CMK (cell line): ENCODE measurements around the gene HS3ST6.
"Not testable (repeated sequence)": the region's sequence is repeated elsewhere in the genome, so short reads cannot be mapped to it uniquely, and the experiment has no call there.

Experiments
- DNase-seq: peaks from one replicate; pipeline ENCODE4 v3.0.0-alpha.2; 2010; ENCODE audit warnings: low read depth

Gene HS3ST6

DNA sequence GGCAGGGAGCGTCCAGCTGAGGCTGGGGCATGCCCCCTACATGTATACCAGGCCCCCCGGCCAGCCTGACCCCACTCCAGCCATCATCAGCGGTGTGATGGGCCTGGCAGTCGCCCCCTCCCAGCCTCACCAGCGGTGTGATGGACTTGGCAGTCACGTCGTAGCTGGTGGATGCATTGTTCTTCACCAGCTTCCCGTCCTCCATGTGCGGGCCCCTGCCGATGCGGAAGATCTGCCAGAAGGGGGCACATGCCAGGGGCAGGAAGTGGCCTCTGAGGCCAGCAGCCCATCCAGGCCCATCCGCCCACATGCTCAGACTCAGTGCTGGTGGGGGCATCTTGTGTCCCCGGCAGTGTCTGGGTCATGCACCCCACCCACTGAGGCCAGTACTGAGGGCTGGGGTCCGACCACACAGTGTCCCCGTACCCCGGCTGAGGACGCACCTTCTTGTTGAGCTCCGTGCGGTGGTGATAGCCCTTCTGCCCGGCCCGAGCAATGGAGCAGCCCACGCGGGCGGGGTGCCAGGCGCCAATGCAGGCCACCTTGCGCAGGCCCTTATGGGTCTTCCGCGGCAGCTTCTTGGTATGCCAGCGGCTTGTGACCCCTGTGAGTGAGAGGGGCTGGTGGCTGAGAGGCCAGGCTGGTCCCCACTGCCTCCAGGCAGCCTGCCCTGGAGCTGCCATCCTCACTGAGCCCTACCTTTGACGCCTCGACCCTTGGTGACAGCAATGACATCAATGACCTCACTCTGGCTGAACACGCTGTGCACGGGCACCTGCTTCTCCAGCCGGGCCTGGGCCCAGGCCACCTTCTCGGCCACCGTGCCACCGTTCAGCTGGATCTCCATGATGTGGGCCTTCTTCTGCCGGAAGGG, 28.5 kb upstream of the HS3ST6 start:
- no peak for DNase-seq

DNA sequence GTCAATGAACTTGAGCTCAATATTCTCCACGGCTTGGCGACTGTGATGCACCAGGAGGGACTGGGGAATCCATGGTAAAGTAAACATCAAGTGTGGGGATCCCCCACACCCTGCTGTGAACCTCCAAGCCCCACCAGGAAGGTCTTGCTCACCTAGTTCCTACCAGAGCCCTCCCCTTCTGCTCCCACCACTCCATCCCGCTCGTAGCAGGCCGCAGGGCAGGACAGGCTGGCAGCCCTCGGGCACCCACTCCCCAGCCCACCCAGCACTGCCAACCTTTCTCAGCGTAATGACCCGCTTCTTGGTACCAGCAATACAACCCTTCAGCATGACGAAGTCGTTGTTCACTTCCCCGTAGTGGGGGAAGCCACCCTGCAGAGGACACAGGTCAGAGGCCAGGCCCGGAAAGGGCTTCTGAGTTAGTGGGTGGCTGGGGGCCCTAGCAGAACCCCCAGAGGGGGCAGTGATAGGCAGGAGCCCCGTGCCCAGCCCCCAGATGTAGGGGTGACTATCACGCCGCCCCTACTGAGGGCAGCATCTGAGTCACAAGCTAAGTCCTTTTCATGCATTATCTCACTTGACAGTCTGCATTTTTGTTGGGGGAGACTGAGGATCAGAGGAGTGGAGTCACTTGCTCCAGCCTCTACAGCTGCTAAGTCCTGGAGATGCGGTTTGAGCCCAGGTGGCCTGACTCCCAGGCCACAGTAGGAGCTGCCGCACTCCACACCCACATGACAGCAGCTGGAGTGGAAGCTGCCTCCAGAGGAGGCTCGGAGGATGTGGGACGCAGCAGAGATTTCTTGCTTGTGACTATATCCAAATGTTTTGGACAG, 27.6 kb upstream of the HS3ST6 start:
- no peak for DNase-seq

DNA sequence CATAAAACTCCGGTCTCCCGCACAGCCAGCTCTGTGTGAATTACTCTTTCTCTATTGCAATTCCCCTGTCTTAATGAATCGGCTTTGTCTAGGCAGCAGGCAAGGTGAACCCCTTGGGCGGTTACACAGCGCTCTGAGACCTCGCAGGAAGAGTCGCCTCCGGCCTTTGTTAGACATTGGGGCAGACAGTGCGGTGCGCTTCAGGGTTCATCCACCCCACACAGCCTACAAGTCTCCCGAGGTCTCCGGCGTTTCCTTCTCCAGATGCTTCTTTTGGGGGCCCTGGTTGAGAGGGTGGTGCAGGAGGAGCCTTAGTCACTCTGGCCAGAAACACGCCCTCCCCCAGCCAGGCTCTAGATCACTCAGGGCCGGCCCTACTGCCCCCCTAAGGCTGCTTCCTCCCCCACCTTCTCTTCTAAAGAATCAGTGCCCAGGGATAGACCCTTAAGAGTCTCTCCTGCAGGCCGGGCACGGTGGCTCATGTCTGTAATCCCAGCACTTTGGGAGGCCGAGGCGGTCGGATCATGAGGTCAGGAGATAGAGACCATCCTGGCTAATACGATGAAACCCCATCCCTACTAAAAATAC, 26.5 kb upstream of the HS3ST6 start:
- DNase-seq = no peak

DNA sequence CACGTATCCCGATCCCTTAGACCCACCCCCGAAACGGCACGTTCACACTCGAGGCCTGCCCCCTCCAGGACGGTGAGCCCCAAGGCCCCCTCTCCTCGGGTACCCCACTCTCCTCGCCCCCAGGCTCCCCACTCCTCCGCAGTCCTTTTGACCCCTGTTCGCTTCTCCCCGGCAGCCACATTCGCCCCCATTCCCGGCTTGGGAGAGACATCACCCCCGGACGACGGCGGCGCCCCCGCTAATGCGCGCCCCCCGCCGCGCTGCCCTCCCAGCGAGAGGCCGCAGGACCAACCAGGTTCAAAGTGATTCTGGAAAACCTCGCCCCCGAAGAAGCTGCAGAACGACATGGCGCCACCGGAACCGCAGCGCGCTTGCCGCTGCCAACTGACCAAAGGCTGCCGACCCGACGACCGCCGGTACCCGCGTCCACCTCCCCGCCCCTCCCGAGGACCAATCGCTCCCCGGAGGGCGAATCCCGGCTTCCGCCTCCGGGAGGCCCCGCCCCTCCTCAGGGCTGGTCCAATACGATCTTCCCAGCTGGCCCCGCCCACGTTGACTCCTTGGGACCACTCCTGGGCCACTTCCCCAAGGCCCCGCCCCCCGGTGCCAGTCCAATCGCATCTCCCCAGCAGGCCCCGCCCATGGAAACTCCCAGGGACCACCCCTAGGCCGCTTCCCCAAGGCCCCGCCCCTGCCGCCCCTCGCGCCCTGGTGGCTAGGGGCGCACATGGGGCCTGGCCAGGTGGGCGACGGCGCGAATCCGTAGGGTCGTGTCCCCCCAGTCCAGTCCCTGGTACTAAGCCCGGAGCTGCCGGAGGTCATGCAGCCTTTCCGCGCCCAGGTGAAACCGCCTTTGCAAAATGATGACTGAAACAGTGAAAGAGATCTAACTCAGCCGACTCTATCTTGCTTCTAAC, 24.9 kb upstream of the HS3ST6 start, which contains the start of gene MSRB1:
TSS of gene MSRB1 (minus strand) at position 390 of the 917 bp plus-strand sequence. CDS start at position 347, 43 bp downstream.
- peak; percentile 87 for DNase-seq

DNA sequence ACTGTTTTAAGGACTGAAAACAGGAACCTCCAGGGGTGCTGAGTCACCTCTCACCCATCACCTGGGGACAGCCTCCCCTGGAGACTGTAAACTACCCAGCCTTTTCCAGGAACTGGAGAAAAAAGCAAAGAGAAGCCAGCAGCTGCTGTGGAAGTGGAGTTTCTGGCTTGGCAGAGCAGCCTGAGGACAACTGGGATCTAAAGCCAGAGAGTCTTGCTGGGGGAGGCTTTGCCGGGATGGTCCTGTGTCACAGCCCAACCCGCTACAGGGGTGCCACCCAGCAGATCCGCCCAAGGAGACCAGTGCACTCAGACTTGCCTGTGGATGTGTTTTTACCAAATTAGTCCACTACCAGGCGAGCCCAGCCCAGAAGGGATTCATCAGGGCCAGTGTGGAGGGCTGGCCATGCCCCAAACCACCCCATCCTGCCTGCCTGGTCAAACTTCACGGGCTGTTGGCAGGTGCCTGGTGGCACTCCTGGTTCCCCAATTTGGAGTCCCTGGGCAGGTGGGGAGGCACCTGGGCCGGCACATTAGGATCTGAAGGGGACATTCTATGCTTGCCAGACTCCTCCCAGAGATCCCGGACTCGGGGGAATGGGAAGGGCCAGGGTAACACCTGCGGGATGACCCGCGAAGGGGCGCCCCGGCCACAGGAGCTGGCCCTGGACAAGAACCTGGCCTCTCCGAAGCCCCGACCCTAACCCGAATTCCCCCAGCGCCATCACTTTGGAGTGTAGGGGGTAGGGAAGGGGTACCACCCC, 24.0 kb upstream of the HS3ST6 start:
- no peak for DNase-seq

DNA sequence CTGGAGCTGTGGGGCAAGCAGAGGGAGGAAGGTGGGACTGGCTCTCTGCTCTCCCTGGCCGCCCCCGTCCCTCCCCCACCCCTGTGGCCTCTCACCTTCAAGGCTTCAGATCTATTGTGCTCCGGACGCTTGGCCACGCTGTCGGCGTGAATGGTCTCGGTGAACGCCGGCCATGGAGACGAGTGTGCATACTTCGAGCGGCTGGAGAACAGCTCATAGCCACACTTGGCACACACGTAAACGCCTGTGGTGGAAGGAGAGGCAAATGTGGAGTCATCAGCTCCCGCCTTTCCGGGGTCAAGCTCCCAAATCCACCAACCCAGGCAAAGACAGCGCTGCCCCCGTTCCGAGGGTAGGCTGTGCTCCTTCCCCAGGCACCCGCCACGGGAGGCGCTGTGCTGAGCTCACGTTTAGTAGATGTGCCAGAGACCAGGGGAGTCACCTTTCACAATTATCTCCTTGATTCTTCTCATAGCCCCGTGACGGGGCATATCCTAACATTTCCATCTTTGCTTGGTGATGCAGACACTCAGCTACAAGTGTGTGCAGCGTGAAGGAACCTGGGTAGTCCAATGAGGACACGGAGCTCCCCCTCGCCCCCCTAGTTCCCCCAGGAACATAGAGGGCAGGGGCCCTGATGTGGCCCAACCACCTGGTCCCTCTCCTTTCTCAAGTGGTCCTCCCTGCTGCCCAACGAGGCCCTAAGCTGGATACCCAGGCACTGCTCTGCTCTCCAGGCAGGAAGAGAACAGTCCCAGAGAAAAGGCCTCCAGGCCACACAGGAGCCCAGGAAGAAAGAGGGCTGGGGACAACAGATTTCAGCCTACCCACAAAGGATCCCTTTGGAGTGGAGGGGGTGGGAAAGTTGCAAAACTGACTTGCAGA, 23.2 kb upstream of the HS3ST6 start:
- DNase-seq = no peak

DNA sequence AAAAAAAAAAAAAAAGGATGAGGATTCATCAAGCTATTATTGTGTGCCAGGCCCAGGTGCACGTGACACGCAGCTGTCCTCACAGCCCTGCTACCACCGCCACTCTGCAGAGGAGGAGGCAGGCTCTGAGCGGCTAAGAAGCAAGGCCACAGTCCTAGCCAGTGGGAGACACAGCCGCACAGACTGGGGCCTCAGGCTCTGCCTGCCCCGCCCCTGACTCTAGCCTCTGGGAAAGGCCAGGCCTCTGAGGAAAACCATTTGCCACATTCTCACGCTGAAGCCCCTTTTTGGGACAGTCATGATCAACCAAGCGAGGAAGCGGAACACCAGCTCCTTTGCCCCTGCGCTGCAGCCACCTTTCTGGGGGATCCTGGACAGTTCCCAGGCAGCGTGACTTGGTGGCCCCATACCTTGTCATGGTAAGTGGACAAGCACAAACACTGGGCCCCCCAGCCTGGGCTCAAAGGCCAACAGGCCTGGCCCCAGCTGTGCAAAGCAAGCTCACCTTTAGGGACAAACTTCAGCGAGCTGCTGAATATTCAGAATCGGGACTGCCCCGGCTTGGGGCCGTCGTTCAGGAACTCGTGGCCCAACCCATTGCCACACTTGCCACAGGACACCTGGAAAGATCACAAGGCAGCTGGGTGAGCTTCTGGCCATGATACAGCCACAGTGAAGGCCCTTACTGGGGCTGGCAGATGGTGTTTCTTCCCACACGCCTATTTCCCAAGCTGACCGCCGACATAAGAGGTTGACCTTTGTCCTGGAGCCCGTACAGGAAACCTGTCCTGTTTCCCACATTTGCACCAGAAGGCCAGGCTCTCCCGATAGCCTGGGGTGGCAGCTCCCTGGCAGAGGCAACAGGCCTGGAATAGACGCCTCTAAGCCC, 22.3 kb upstream of the HS3ST6 start:
- DNase-seq = no peak

DNA sequence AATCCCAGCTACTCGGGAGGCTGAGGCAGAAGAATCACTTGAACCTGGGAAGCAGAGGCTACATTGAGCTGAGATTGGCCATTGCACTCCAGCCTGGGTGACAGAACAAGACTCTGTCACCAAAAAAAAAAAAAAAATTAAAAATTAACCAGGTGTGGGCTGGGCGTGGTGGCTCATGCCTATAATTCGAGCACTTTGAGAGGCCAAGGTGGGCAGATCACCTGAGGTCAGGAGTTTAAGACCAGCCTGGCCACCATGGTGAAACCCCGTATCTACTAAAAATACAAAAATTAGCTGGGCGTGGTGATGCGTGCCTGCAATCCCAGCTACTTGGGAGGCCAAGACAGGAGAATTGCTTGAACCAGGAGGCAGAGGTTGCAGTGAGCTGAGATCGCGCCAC, 21.6 kb upstream of the HS3ST6 start:
- not testable (repeated sequence) for DNase-seq

DNA sequence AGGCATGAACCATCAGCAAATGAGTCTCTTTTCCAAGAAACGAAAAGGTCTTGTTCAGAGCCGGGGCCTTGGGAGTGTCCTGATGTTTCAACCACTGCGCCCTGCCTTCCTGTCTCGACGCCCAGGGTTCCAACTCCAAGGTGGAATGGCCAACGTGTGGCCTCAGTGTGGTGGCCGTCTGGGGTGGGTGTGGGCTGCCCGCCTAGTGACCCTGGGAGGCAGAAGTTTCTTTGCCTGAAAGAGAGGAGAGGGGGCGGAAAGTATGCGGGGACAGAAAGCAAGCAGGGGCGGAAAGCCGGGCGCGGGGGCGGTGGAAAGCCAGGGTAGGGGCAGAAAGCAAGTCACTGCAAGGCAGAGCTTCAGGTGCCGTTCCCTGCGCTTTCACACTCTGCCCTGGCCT, 20.7 kb upstream of the HS3ST6 start:
- DNase-seq = no peak

DNA sequence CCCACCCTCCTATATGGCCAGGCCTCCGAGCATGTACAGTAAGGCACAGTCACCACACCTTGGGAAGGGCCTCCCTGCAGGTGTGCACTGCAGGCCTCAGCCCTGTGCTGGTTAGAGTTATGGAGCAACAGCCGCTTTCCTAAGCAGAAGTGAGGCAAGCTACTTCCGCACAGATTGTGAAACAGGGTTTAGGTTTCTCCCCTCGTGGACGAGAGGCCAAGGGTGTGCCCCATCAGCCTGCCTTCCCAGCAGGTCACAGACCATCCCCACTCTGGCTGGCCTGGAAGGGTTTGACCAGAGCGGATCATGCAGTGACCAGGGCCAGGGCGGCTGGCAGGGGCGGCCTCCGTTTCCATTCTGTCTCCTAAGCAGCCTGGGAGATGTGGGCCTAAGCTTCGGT, 20.1 kb upstream of the HS3ST6 start:
- DNase-seq = no peak

DNA sequence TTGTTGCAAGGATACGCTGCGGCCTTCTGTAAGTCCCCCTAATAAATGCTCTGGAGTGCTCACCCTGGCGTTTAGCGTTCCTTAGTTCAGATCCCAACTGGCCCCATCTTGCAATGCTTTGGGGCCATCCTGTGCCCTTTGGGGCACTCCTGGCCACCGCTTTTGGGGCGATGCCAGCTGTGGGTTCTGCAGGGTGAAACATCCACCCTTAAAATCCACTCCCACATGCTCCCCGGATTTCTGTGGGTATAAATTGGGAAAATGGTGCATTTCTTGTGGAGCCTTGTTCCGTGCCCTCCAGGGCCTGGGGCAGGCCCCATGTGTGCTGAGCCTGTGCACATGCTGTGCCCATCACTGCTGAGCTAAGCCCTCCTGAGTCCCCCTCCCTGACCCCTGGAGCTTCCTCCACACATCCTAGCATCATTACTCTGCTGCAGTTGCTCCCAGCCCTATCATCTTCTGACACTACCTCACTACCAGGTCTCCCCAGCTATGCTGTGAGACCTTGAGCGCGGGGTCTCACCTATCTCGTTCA, 18.8 kb upstream of the HS3ST6 start:
- DNase-seq = no peak

DNA sequence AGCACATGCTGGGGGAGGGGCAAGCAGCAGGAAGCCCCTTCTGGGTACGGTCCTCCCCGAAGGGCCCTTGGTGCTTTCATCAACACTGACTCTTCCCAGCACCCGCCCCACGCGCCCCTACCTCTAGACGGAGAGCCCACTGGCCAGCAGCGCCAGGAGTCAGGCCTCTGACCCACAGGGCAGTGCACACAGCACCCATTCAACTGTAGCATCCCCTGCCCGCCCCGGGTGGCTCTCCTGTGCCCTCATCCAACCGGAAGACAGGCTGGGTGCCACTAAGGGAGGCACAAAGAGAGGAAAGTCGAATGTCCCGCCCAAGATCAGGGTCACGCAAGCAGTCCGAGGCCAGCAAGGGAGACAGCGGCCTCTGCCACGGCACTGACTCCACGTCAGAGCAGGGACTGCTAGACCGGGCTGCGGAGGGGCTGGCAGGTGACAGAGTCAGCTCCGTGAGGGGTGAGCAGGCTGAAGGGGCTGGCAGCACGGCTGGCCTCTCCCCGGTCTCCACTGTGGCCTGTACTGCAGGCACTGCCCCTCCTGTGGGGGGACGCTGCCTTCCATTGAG, 15.0 kb upstream of the HS3ST6 start:
- no peak for DNase-seq

DNA sequence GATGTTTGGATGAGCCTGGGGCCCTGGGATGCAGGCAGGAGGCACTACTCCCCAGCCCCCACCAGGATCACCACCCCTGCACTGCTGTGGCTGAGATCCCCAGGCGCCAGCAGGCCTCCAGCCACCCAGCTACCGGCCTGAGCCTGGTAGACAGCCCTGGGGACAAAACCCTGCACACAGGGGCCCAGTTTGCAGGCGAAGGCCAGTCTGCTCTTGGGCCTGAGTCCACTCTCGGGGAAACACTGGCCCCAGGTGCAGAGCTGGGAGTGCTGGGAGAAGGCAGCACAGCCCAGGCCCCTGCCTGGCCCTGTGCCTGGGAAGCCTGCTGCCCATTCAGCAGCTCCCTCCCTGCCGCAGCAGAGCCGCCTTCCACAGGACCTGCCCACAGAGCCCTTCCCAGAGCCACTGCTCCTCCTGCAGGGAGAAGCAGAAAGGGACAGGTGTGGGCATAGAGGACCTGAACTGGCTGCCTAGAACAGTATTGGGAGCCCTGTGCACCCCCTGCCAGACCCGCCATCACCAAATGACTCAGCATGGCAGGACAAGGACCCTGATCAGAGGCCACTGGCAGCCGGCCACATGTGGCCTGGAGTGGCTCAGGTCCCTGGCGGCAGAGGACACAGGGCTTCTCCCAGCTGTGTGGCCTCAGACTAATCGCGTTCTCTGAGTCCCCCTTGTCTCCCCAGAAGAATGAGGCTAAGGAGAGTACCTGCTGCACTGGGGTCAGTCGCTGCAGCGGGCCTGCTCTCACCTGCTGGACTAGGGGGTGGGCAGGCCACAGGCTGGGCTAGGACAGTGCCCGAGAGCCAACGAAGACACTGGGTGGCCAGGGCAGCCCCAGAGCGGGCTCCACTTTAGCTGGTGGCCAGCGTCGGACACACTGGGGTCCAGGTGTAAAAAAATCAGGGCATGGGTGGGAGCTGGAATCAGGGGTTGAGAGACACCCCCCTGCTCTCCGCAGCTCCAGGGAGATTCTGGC, 14.1 kb upstream of the HS3ST6 start:
- DNase-seq = no peak

DNA sequence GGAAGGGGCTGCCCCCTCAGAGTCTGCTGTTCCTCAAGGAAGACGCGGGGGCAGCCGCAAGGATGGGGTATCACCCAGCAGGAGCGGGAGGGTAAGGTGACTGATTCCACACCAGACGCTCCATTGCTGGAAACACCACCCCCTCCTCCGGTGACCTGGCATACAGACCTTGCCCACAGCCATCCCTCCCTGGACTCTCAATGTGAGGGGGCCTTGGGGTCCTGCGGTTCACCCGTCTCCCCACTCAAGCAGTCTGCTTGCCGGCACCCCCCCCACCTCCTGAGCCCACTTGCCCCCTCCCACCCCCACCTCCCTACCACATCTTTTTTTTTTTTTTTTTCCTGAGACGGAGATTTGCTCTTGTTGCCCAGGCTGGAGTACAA, 12.1 kb upstream of the HS3ST6 start:
- DNase-seq = no peak

DNA sequence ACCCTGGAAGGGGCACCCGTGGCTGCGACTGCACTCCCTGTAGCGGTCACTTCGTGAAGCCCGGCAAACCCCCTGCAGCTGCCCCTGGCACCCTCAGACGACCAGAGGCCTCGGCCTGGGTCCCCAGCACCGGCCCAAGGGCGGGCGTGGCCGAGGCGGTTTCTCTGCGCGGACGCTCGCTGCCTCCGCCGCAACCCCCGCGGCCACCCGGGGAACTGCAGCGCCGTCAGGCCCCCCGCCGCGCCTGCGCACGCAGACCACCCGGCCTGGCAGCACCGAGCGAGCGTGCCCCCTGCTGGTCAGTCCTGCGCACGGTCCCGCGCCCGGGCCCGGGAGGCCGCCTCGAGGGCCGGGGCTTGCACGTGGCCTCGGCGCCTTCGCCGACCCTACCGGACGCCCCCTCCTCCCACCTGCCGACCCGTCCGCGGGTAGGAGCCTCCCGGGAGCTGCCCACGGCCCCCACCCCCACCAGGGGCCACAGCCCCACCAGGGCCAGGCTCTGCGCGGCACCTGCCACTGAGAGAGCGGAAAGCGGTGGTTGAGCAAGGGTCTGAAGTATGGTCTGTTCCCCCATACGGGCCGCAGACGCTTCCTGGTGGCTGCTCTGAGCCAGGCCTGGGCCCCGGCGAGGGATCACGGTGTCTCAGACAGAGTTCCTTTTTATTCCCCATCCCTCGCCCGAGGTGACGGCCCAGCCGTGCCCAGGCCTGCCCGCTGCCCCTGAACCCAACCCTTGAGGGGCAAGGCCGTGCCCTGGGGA, 11.5 kb upstream of the HS3ST6 start:
- DNase-seq = peak; percentile 59

DNA sequence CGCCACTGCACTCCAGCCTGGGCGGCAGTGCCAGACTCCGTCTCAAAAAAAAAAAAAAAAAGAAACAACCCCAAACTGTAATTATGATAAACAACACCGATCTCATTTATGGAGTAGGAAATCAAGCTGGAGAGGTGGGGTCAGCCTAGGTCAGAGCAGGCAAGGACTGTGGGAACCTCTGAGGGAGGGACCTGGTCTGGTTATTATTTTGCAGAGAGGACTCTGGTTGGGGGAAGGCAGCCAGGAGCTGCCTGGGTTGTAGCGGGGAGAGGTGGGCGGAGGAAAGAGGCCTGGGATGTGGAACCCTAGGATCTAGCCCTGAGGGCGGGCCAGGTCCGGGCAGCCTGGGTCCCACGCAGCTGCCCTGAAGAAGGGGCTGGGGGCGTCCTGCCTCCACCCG, 10.9 kb upstream of the HS3ST6 start:
- no peak for DNase-seq
